ENCODE measurements around the gene KIAA0753.

Gene KIAA0753

GRCh38 chr17:6547336-6547735 lies 93.2 kb downstream of the KIAA0753 start:
- H3K79me2 ChIP-seq (ENCODE audit: control insufficient read depth, low read length): no peaks in the 10 kb centered on the region
- no peaks in the 10 kb centered on the region for H4K20me1 ChIP-seq (ENCODE audit: control insufficient read depth, insufficient read depth, low read depth, low read length)
- no peak overlapping the region for H3K4me3 ChIP-seq (ENCODE audit: low read length)
- no peaks in the 10 kb centered on the region for H3K4me1 ChIP-seq (ENCODE audit: control insufficient read depth, low read length)
- no peaks in the 10 kb centered on the region for H3F3A ChIP-seq (ENCODE audit: control insufficient read depth, insufficient read depth)
- TF ChIP-seq EZH2phosphoT487 (IDR thresholded peaks at IDR 0.05; ENCODE audit: borderline replicate concordance, low read length): no peak
- no peak for TF ChIP-seq CTCF (IDR thresholded peaks at IDR 0.05; ENCODE audit: low read depth, low read length, poor library complexity, severe bottlenecking)
- peaks cover 4% of the 10 kb centered on the region; the same call in 1 of the 2 replicates for H3K27me3 ChIP-seq (ENCODE audit: control insufficient read depth, low read length)
- H3K9me3 ChIP-seq (ENCODE audit: control insufficient read depth, insufficient read depth, low read length): no peaks in the 10 kb centered on the region
- no peak overlapping the region for H3K4me2 ChIP-seq (ENCODE audit: low read length)
- H3K9me2 ChIP-seq (replicated peaks; ENCODE audit: control insufficient read depth, low read length): no peaks in the 10 kb centered on the region
- H3K36me3 ChIP-seq (ENCODE audit: control insufficient read depth, low read length): no peaks in the 10 kb centered on the region
- H3K27ac ChIP-seq (ENCODE audit: low read depth, low read length): no peak overlapping the region

DNA sequence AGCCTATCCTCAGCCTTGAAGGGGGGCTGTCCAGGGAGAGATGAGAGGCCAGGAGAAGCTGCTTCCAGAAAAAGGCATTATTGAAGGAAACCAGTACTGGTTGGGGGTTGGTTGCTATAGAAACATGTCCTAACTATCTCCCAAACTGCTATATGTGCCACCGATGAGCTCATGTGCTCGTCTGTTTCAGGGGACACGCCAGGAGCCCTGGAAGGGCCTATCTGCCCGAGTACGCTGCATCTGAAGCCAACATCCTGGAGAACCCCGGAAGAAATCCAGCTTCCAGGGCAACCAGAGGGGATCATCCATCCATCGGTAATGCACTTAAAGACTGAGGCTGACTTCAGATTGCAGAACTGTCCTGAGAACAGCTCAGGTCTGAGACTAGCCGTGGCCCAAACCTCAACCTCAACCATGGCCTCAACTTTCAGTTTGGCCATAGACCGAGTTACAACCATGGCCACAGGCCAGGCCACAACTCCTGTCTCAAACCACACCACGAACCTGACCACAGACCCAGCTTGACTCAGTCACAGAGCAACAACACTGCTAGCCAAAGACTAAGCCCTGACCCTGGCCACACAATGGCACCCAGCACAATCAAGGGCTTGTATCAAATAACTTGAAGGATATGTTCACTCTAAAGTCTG lies 94.3 kb downstream of the KIAA0753 start:
- Histone ChIP-seq H3K27me3 (ENCODE audit: control insufficient read depth, low read length) (peaks cover 4% of the 10 kb centered on the region; the same call in 1 of the 2 replicates), H3K4me3 (ENCODE audit: low read length) (no peak overlapping the region), H3K4me2 (ENCODE audit: low read length) (no peak overlapping the region)

GRCh38 chr17:6545291-6545690 lies 95.2 kb downstream of the KIAA0753 start:
- Histone ChIP-seq H3K36me3 (ENCODE audit: control insufficient read depth, low read length) (no peaks in the 10 kb centered on the region), H3K27me3 (ENCODE audit: control insufficient read depth, low read length) (peaks cover 4% of the 10 kb centered on the region; the same call in 1 of the 2 replicates), H3K4me3 (ENCODE audit: low read length) (no peak overlapping the region), H3K9me3 (ENCODE audit: control insufficient read depth, insufficient read depth, low read length) (no peaks in the 10 kb centered on the region), H3K4me2 (ENCODE audit: low read length) (no peak overlapping the region), H3K27ac (ENCODE audit: low read depth, low read length) (no peak overlapping the region), H3K79me2 (ENCODE audit: control insufficient read depth, low read length) (no peaks in the 10 kb centered on the region), H4K20me1 (ENCODE audit: control insufficient read depth, insufficient read depth, low read depth, low read length) (no peaks in the 10 kb centered on the region), H3K4me1 (ENCODE audit: control insufficient read depth, low read length) (no peaks in the 10 kb centered on the region), H3K9me2 (replicated peaks; ENCODE audit: control insufficient read depth, low read length) (no peaks in the 10 kb centered on the region), H3F3A (ENCODE audit: control insufficient read depth, insufficient read depth) (no peaks in the 10 kb centered on the region)
- TF ChIP-seq EZH2phosphoT487 (IDR thresholded peaks at IDR 0.05; ENCODE audit: borderline replicate concordance, low read length) (no peak), CTCF (IDR thresholded peaks at IDR 0.05; ENCODE audit: low read depth, low read length, poor library complexity, severe bottlenecking) (no peak)

More for the DNA sequence above, 94.3 kb downstream of the KIAA0753 start:
- no peaks in the 10 kb centered on the region for H3K9me2 ChIP-seq (replicated peaks; ENCODE audit: control insufficient read depth, low read length)
- no peaks in the 10 kb centered on the region for H3K79me2 ChIP-seq (ENCODE audit: control insufficient read depth, low read length)
- TF ChIP-seq CTCF (IDR thresholded peaks at IDR 0.05; ENCODE audit: low read depth, low read length, poor library complexity, severe bottlenecking): no peak
- no peak for TF ChIP-seq EZH2phosphoT487 (IDR thresholded peaks at IDR 0.05; ENCODE audit: borderline replicate concordance, low read length)
- H3K27ac ChIP-seq (ENCODE audit: low read depth, low read length): no peak overlapping the region
- H4K20me1 ChIP-seq (ENCODE audit: control insufficient read depth, insufficient read depth, low read depth, low read length): no peaks in the 10 kb centered on the region
- no peaks in the 10 kb centered on the region for H3K36me3 ChIP-seq (ENCODE audit: control insufficient read depth, low read length)
- H3F3A ChIP-seq (ENCODE audit: control insufficient read depth, insufficient read depth): no peaks in the 10 kb centered on the region
- H3K9me3 ChIP-seq (ENCODE audit: control insufficient read depth, insufficient read depth, low read length): no peaks in the 10 kb centered on the region
- no peaks in the 10 kb centered on the region for H3K4me1 ChIP-seq (ENCODE audit: control insufficient read depth, low read length)
